A549 (cell line): Measurements from ENCODE around the gene BIRC7. TPM values are rescaled to one million over a fixed set of nuclear protein-coding genes. Genes with fewer than 3 reads are reported as not detected.

Experiments used
- ATAC-seq, 2 experiments: fragments of 200-7000 bp in 1 of 2; fragments of >200 bp in 1 of 2; cut with Nextera tagmentation in 1 of 2; cut with Tn5 transposase in 1 of 2; 3 replicates each; pipeline versions ENCODE4 v1.8.0 to v1.9.1; 2018 to 2020; ENCODE audit warnings: mild to moderate bottlenecking in 1 of 2, moderate library complexity in 1 of 2
- CTCF ChIA-PET: fragments of 300-600 bp; sonication (Branson Sonifier 250); formaldehyde crosslinking; extraction: SDS; loops from one replicate; lab custom pipeline; 2021; ENCODE audit warnings: antibody characterized with exemption, inconsistent platforms; lab: Yijun Ruan, JAX
- POLR2A ChIA-PET: fragments of 350-600 bp; formaldehyde crosslinking; extraction: SDS; loops from one replicate; lab custom pipeline; 2021; ENCODE audit warnings: antibody characterized with exemption, inconsistent platforms; lab: Yijun Ruan, JAX
- DNase-seq, 2 experiments: peaks; one replicate each; pipeline versions ENCODE4 v3.0.0 to v3.0.0-alpha.2; 2011 to 2016; ENCODE audit warnings: low read depth in 1 of 2, low spot score in 1 of 2
- FAIRE-seq: peaks from 2 replicates; lab custom pipeline; 2011; peaks lifted over from hg19 to GRCh38; lab: Jason Lieb, UNC
- H3K27ac ChIP-seq, 2 experiments: fragments of >200 bp; sonication (Bioruptor Twin); formaldehyde crosslinking; 3 replicates each; pipeline ENCODE4 v1.5.1; 2016 to 2017
- H3K4me1 ChIP-seq: fragments of >200 bp; sonication (Bioruptor Twin); formaldehyde crosslinking; 3 replicates; pipeline ENCODE4 v1.6.1; 2016
- H3K4me2 ChIP-seq: fragments of >200 bp; sonication (Bioruptor Twin); formaldehyde crosslinking; 3 replicates; pipeline ENCODE4 v1.6.1; 2016
- H3K4me3 ChIP-seq: fragments of >200 bp; sonication (Bioruptor Twin); formaldehyde crosslinking; 3 replicates; pipeline ENCODE4 v1.5.1; 2016
- H3K9me3 ChIP-seq: fragments of >200 bp; sonication (Bioruptor Twin); formaldehyde crosslinking; 3 replicates; pipeline ENCODE4 v1.6.1; 2016
- ATOH8 ChIP-seq: fragments of 250-450 bp; sonication (Bioruptor Pico); IDR thresholded peaks from 2 replicates; pipeline ENCODE4 v1.5.0; 2020; ENCODE audit warnings: low read depth, mild to moderate bottlenecking, moderate library complexity
- BHLHE40 ChIP-seq: IDR thresholded peaks from 2 replicates; pipeline ENCODE4 v1.6.1; 2012; ENCODE audit warnings: low read depth, low read length, inconsistent platforms
- CBX2 ChIP-seq: fragments of 200-600 bp; sonication (generic); IDR thresholded peaks from 2 replicates; pipeline ENCODE4 v1.6.1; 2016; ENCODE audit warnings: low read depth, mild to moderate bottlenecking, borderline replicate concordance
- CBX8 ChIP-seq: fragments of 200-600 bp; sonication (generic); IDR thresholded peaks from 2 replicates; pipeline ENCODE4 v1.6.1; 2016
- CEBPB ChIP-seq, 2 experiments: fragments of >200 bp in 1 of 2; sonication (Bioruptor Twin) in 1 of 2; formaldehyde crosslinking in 1 of 2; IDR thresholded peaks; 2 replicates each; pipeline ENCODE4 v1.6.1; 2012 to 2016
- CHD4 ChIP-seq: fragments of 200-600 bp; sonication (generic); IDR thresholded peaks from 2 replicates; pipeline ENCODE4 v1.6.1; 2016; ENCODE audit warnings: antibody characterized with exemption, mild to moderate bottlenecking, borderline replicate concordance
- E2F6 ChIP-seq: IDR thresholded peaks from 2 replicates; pipeline ENCODE4 v1.6.1; 2012; ENCODE audit warnings: low read depth, borderline replicate concordance
- EHMT2 ChIP-seq: fragments of 200-600 bp; sonication (generic); IDR thresholded peaks from 2 replicates; pipeline ENCODE4 v1.6.1; 2016; ENCODE audit warnings: antibody characterized with exemption, low read depth, mild to moderate bottlenecking, moderate library complexity
- EP300 ChIP-seq, 2 experiments: fragments of >200 bp; sonication (Bioruptor Twin); formaldehyde crosslinking; IDR thresholded peaks; 2 replicates in 1 of 2; 3 replicates in 1 of 2; pipeline ENCODE4 v1.6.1; 2016 to 2017
- ESRRA ChIP-seq: fragments of 150-350 bp; IDR thresholded peaks from 2 replicates; pipeline ENCODE4 v1.6.1; 2014; ENCODE audit warnings: mild to moderate bottlenecking, low read length, borderline replicate concordance
- GATA3 ChIP-seq: IDR thresholded peaks from 2 replicates; pipeline ENCODE4 v1.6.1; 2012; ENCODE audit warnings: borderline replicate concordance
- HDAC2 ChIP-seq: fragments of 200-600 bp; sonication (generic); IDR thresholded peaks from 2 replicates; pipeline ENCODE4 v1.6.1; 2016
- HEYL ChIP-seq: fragments of 250-450 bp; sonication (Bioruptor Pico); IDR thresholded peaks from 2 replicates; pipeline ENCODE4 v1.8.0; 2021; ENCODE audit warnings: mild to moderate bottlenecking, moderate library complexity
- JUNB ChIP-seq: fragments of >200 bp; sonication (Bioruptor Twin); formaldehyde crosslinking; IDR thresholded peaks from 2 replicates; pipeline ENCODE4 v1.6.1; 2016
- KDM5A ChIP-seq: fragments of 200-600 bp; sonication (generic); IDR thresholded peaks from 2 replicates; pipeline ENCODE4 v1.6.1; 2016; ENCODE audit warnings: antibody characterized with exemption, mild to moderate bottlenecking
- MAZ ChIP-seq: fragments of 150-350 bp; IDR thresholded peaks from 2 replicates; pipeline ENCODE4 v1.6.1; 2014; ENCODE audit warnings: antibody characterized with exemption, low read depth, low read length, borderline replicate concordance
- MYC ChIP-seq: IDR thresholded peaks from 2 replicates; pipeline ENCODE4 v1.6.1; 2012; ENCODE audit warnings: mild to moderate bottlenecking, inconsistent platforms, low read length, improper control_type of control experiment, borderline replicate concordance
- NR3C1 ChIP-seq: fragments of >200 bp; sonication (Bioruptor Twin); formaldehyde crosslinking; IDR thresholded peaks from 3 replicates; pipeline ENCODE4 v1.6.1; 2017
- POLR2AphosphoS2 ChIP-seq: conservative IDR thresholded peaks from 2 replicates; pipeline ENCODE4 v1.6.1; 2012; ENCODE audit warnings: low read length, improper control_type of control experiment, inconsistent platforms
- RAD21 ChIP-seq, 2 experiments: fragments of >200 bp in 1 of 2; sonication (Bioruptor Twin) in 1 of 2; formaldehyde crosslinking in 1 of 2; IDR thresholded peaks in 1 of 2; conservative IDR thresholded peaks in 1 of 2; 2 replicates in 1 of 2; 3 replicates in 1 of 2; pipeline ENCODE4 v1.6.1; 2012 to 2018; ENCODE audit warnings: inconsistent platforms in 1 of 2
- RARB ChIP-seq: fragments of 250-450 bp; sonication (Bioruptor Pico); IDR thresholded peaks from 2 replicates; pipeline ENCODE4 v1.8.0; 2021; ENCODE audit warnings: mild to moderate bottlenecking, moderate library complexity
- RFX5 ChIP-seq: fragments of 450-650 bp; IDR thresholded peaks from 2 replicates; pipeline ENCODE4 v1.7.1; 2014; ENCODE audit warnings: antibody characterized with exemption, mild to moderate bottlenecking, moderate library complexity
- RNF2 ChIP-seq: fragments of 200-600 bp; sonication (generic); IDR thresholded peaks from 2 replicates; pipeline ENCODE4 v1.6.1; 2016; ENCODE audit warnings: low read depth, mild to moderate bottlenecking, antibody characterized with exemption, moderate library complexity, borderline replicate concordance
- SMC3 ChIP-seq: fragments of >200 bp; sonication (Bioruptor Twin); formaldehyde crosslinking; IDR thresholded peaks from 3 replicates; pipeline ENCODE4 v1.6.1; 2018; ENCODE audit warnings: inconsistent platforms
- TP53 ChIP-seq: fragments of 250-450 bp; sonication (Bioruptor Pico); IDR thresholded peaks from 2 replicates; pipeline ENCODE4 v1.5.0; 2021; ENCODE audit warnings: mild to moderate bottlenecking, moderate library complexity
- USF2 ChIP-seq: fragments of 450-650 bp; IDR thresholded peaks from 2 replicates; pipeline ENCODE4 v1.6.1; 2014; ENCODE audit warnings: antibody characterized with exemption
- ZC3H11A ChIP-seq: fragments of 450-650 bp; IDR thresholded peaks from 2 replicates; pipeline ENCODE4 v1.6.1; 2014; ENCODE audit warnings: antibody characterized with exemption, mild to moderate bottlenecking
- ZFP36 ChIP-seq: fragments of 450-650 bp; IDR thresholded peaks from 2 replicates; pipeline ENCODE4 v1.6.1; 2014; ENCODE audit warnings: borderline replicate concordance; ENCODE audit not compliant: partially characterized antibody
- WGBS: methylation state at CpG from one replicate; pipeline ENCODE4 v1.1.6; 2017; ENCODE audit errors: missing lambda C conversion rate; 5-methylcytosine and 5-hydroxymethylcytosine counted together
- polyA plus RNA-seq, 4 experiments: library from polyadenylated mRNA; depleted of rRNA in 3 of 4; stranded (reverse); fragments of >200 nt; fragmentation: RNase III in 1 of 4; extraction: RNeasy Plus Mini Kit Qiagen cat#74134 plus additional on column Dnase treatment in 1 of 4; gene quantifications; 2 replicates in 3 of 4; 3 replicates in 1 of 4; pipeline ENCODE4 v1.2.3, GENCODE V29; 2011 to 2017
- TF ChIP-seq, protein P1 (sequence below): IDR thresholded peaks from 2 replicates; pipeline ENCODE4 v1.6.1; 2012

The BIRC7 gene
- polyA plus RNA-seq, 2 of the 4 experiments (the other 2 are of a cell fraction), result 0.63 to 4.9 TPM

DNA sequence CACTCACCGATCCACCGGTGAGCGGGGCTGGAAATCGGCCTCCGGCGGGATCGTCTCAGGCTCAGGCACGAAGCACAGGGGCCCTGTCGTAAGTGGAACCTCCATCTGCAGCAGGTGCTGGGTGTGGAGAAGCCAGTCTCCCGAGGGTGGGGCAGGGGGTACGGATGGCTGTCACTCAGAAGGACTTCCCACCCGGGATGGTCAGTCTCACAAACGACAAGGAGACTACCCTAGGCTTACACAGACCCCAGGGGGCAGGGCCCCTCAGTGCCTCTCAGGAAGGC lies 47.6 kb upstream of the BIRC7 start:
- ATAC-seq (no peak), FAIRE-seq (no peak)
- peaks cover 16% of the 10 kb centered on the region for H3K4me1 ChIP-seq
- H3K4me3 ChIP-seq, result no peak overlapping the region
- H3K4me2 ChIP-seq, result no peak overlapping the region
- TF ChIP-seq HDAC2 (no peak), HEYL (CRISPR knock-in tag) (no peak), E2F6 (no peak), ZC3H11A (no peak), RNF2 (no peak), RAD21 (conservative IDR thresholded peaks at IDR 0.05 in 1 of 2, IDR thresholded peaks at IDR 0.05 in 1 of 2) (no peak), GATA3 (no peak), EP300 (IDR thresholded peaks at IDR 0.05) (no peak), JUNB (no peak), BHLHE40 (no peak), USF2 (no peak), ZFP36 (no peak), NR3C1 (no peak), CHD4 (no peak), EHMT2 (no peak), MAZ (no peak), TP53 (no peak)
- TF ChIP-seq, protein P1, sequence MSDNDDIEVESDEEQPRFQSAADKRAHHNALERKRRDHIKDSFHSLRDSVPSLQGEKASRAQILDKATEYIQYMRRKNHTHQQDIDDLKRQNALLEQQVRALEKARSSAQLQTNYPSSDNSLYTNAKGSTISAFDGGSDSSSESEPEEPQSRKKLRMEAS, result no peak
- TF ChIP-seq, all 56 proteins: peak for 0
- ChIA-PET POLR2A (no interaction called here), CTCF (interaction anchor here (0.7 to 1.1 kb wide), 3 partner anchors 10 to 194 kb away, joined by 3 to 4 read pairs (median 3); no protein-coding TSS in a partner anchor)
- no peak for DNase-seq
- Histone ChIP-seq H3K27ac (no peak overlapping the region), H3K9me3 (no peaks in the 10 kb centered on the region)
- 73% methylated on average over 13 of the region's 13 CpGs for WGBS

DNA sequence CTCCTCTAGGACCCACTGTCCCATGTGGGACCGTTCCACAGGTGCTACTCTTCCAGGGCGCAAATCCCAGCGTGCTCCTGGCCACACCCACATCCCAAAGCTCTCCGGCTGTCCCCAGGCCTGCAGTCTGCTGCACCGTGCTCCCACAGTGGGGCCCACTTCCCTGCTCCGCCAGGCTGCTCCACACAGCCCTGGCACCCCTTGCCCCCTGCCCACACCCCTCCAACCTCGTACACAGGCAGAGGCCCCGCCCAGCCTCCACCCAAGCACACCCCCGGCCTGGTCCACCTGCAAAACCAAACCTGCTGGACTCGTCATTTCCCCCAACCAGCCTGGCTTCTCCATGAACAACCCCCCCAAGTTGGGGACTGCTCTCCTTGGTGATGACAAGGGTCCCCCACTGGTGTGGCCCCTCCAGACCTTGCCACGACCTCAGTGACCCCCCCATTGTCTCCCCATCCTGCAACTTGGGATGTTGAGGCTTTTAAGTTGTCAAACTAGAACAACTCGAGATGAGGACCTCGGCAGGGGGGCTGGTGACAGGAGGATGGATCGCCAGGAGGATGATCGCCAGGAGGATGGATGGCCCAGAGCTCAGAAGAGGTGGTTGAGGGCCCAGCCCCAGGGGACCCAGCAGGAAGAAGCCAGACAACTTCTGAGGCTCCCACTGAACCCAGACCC lies 46.9 kb upstream of the BIRC7 start:
- DNase-seq (no peak), FAIRE-seq (no peak), ATAC-seq (no peak)
- Histone ChIP-seq H3K4me1 (peaks cover 16% of the 10 kb centered on the region), H3K4me3 (no peak overlapping the region), H3K27ac (no peak overlapping the region), H3K9me3 (no peaks in the 10 kb centered on the region), H3K4me2 (no peak overlapping the region)
- POLR2A ChIA-PET, result no interaction called here
- CTCF ChIA-PET, result interaction anchor here (1.8 kb wide), 1 partner anchor 11 kb away, joined by 9 read pairs; no protein-coding TSS in a partner anchor
- TF ChIP-seq HEYL (CRISPR knock-in tag) (no peak), RAD21 (conservative IDR thresholded peaks at IDR 0.05 in 1 of 2, IDR thresholded peaks at IDR 0.05 in 1 of 2) (no peak), POLR2AphosphoS2 (no peak), CEBPB (IDR thresholded peaks at IDR 0.05) (no peak), EP300 (IDR thresholded peaks at IDR 0.05) (no peak), SMC3 (no peak), MAZ (no peak), MYC (no peak), RFX5 (no peak), ESRRA (no peak), RARB (no peak), CBX2 (no peak), TP53 (no peak), CBX8 (no peak), KDM5A (no peak), ATOH8 (CRISPR knock-in tag) (no peak)
- 62% methylated on average over 5 of the region's 15 CpGs for WGBS
